ENCODE data around the gene CBFA2T2.
"Not testable (repeated sequence)": the region's sequence is repeated elsewhere in the genome, so short reads cannot be mapped to it uniquely, and the experiment has no call there.

CBFA2T2 gene

DNA sequence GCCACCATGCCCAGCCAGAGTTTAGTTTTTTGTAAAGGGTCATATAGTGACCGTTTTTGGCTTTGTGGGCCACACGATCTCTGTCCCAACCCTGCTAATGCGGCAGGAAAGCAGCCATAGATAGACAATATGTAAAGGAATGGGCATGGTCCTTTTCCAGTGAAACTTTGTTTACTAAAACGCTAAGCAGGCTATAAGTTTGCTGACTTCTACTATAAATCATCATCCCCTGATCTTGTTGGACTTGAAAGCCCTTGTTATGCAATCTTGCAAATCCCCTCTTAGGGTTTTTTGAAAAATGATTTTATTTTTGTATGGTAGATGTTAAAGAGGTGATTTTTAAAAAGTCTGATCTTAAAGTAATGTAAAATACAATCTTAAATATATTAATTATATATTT, 63.6 kb downstream of the CBFA2T2 start:
- Mint-ChIP-seq H3K27me3 (no peaks in the 10 kb centered on the region), H3K4me1 (ENCODE audit: low read depth in 2 of 2) (peaks cover 9 to 13% of the 10 kb centered on the region in 2 donors), H3K27ac (peak overlapping the region; percentile 17 to 97), H3K4me3 (no peak overlapping the region), H3K9me3 (no peaks in the 10 kb centered on the region), H3K36me3 (ENCODE audit: insufficient read depth) (peaks cover 4% of the 10 kb centered on the region)
- ATAC-seq (replicated peaks) (no peak), DNase-seq (no peak)

DNA sequence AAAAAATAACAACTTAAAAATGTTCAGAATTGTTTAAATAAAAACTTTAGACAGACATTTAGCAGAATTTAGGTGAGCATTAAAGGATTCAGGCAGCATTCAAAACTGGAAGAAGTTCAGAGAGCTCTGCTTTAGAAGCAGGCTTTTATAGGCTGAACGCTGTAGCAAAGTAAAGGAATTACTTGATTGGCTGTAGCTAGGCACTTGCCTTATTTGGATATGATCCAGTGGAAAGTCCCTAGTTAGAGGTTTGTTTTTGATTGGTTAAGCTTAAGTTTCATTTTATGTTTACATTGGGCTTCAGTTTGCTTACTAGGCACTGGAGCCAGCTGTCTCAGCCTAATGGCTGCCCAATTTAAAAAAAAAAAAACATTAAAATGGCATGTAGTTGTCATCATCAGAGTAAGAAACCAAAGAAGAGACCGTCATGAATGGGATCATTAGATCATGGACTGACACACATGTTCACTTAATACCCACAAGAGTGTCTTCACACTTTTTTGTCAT, 65.1 kb downstream of the CBFA2T2 start:
- peaks cover 4% of the 10 kb centered on the region for H3K36me3 Mint-ChIP-seq (ENCODE audit: insufficient read depth)
- H3K27ac Mint-ChIP-seq = peak overlapping the region; percentile 97 to 98
- ATAC-seq (replicated peaks) (peak; percentile 96), DNase-seq (peak; percentile 32 to 39 (median 33))
- H3K27me3 Mint-ChIP-seq = no peaks in the 10 kb centered on the region
- no peaks in the 10 kb centered on the region for H3K9me3 Mint-ChIP-seq
- H3K4me1 Mint-ChIP-seq (ENCODE audit: low read depth in 2 of 2) = peaks cover 9 to 13% of the 10 kb centered on the region in 2 donors
- H3K4me3 Mint-ChIP-seq = peak overlapping the region; percentile 64 to 72

- H3K36me3 Mint-ChIP-seq (ENCODE audit: insufficient read depth) = peaks cover 4% of the 10 kb centered on the region
- peak overlapping the region; percentile 64 to 72 for H3K4me3 Mint-ChIP-seq
- H3K27me3 Mint-ChIP-seq = no peaks in the 10 kb centered on the region
Measured at GRCh38 chr20:33555755-33556154, 65.9 kb downstream of the CBFA2T2 start.

DNA sequence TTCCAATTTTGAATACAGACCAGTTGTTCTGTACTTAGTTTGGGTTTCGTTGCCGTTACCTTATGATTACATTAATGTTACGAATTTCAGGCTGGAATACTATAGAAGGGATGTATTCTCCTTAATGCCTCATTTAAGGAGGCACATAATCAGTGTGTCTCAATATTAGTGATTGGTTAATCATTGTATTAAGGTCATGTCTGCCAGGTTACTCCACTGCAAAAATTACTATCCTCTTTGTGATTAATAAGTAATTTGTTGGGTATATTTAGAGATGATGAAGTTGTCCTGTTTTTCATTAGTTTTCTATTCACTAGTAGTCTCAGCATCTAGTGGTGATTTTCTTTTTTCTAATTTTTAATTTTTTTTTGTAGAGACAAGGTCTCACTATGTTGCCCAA, 66.3 kb downstream of the CBFA2T2 start:
- H3K36me3 Mint-ChIP-seq (ENCODE audit: insufficient read depth) = peaks cover 4% of the 10 kb centered on the region
- no peaks in the 10 kb centered on the region for H3K9me3 Mint-ChIP-seq
- H3K4me3 Mint-ChIP-seq = peak overlapping the region in 1 of 2 donors; percentile 64
- ATAC-seq (replicated peaks) (no peak), DNase-seq (no peak)
- no peaks in the 10 kb centered on the region for H3K27me3 Mint-ChIP-seq
- peaks cover 9 to 13% of the 10 kb centered on the region in 2 donors for H3K4me1 Mint-ChIP-seq (ENCODE audit: low read depth in 2 of 2)
- peak overlapping the region; percentile 97 to 98 for H3K27ac Mint-ChIP-seq

More at GRCh38 chr20:33555755-33556154, 65.9 kb downstream of the CBFA2T2 start:
- ATAC-seq (replicated peaks) (no peak), DNase-seq (no peak)
- Mint-ChIP-seq H3K27ac (peak overlapping the region; percentile 97 to 98), H3K9me3 (no peaks in the 10 kb centered on the region), H3K4me1 (ENCODE audit: low read depth in 2 of 2) (peaks cover 9 to 13% of the 10 kb centered on the region in 2 donors)

DNA sequence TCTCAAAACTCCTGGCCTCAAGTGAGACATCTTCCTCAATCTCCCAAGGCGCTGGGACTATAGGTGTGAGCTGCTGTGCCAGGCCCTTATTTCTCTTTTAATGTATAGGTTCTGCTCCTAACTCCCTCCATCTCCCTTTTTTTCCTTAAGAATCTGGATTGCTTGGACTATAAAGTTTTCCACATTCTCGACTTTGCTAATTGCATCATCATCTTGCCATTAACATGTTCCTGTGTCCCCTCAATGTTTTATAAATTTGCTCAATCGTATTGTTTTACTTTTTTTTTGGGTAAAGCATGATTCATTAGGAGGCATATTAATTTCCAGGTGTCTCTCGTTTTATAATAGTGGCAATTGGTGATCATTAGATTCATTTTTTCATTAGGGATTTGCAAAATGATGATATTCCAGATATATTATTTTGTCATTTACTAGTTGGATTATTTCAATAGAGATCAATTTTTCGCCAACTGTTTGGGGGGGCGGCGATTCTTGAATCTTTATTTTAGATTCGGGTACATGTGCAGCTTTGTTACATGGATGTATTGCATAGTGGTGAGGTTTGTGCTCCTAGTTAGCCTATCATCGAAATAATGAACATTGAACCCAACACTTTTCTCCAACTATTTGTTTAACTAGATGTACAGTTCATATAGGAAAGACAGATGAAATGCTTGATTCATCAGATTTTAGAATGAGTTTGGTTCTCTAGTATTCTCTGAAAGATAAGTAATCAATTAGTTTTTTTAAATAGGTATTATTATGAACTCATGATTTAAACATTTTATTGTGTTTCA, 68.7 kb downstream of the CBFA2T2 start:
- Mint-ChIP-seq H3K27me3 (no peaks in the 10 kb centered on the region), H3K27ac (no peak overlapping the region), H3K4me3 (no peak overlapping the region), H3K4me1 (ENCODE audit: low read depth in 2 of 2) (peaks cover 11 to 21% of the 10 kb centered on the region in 2 donors), H3K36me3 (ENCODE audit: insufficient read depth) (peaks cover 4% of the 10 kb centered on the region), H3K9me3 (no peaks in the 10 kb centered on the region)
- no peak for ATAC-seq (replicated peaks)
- no peak for DNase-seq

- ATAC-seq (replicated peaks) (no peak), DNase-seq (no peak)
- Mint-ChIP-seq H3K27ac (no peak overlapping the region), H3K4me1 (ENCODE audit: low read depth in 2 of 2) (peaks cover 11 to 23% of the 10 kb centered on the region in 2 donors), H3K36me3 (ENCODE audit: insufficient read depth) (peaks cover 4% of the 10 kb centered on the region), H3K27me3 (no peaks in the 10 kb centered on the region), H3K9me3 (no peaks in the 10 kb centered on the region), H3K4me3 (no peak overlapping the region)
Measured at GRCh38 chr20:33559212-33559611, 69.3 kb downstream of the CBFA2T2 start.

GRCh38 chr20:33560026-33560425, 70.1 kb downstream of the CBFA2T2 start:
- no peaks in the 10 kb centered on the region for H3K9me3 Mint-ChIP-seq
- DNase-seq (no peak), ATAC-seq (replicated peaks) (no peak)
- H3K27ac Mint-ChIP-seq = peak overlapping the region in 1 of 2 donors; percentile 16
- H3K36me3 Mint-ChIP-seq (ENCODE audit: insufficient read depth) = no peaks in the 10 kb centered on the region
- H3K27me3 Mint-ChIP-seq = no peaks in the 10 kb centered on the region
- H3K4me3 Mint-ChIP-seq = no peak overlapping the region
- peaks cover 13 to 23% of the 10 kb centered on the region in 2 donors for H3K4me1 Mint-ChIP-seq (ENCODE audit: low read depth in 2 of 2)

- H3K4me1 Mint-ChIP-seq (ENCODE audit: low read depth in 2 of 2) = peaks cover 10 to 14% of the 10 kb centered on the region in 2 donors
- H3K9me3 Mint-ChIP-seq; DNase-seq; H3K36me3 Mint-ChIP-seq (ENCODE audit: insufficient read depth); H3K4me3 Mint-ChIP-seq; H3K27ac Mint-ChIP-seq; ATAC-seq (replicated peaks); H3K27me3 Mint-ChIP-seq: not testable (repeated sequence)
Measured at GRCh38 chr20:33561053-33561452, 71.2 kb downstream of the CBFA2T2 start.

DNA sequence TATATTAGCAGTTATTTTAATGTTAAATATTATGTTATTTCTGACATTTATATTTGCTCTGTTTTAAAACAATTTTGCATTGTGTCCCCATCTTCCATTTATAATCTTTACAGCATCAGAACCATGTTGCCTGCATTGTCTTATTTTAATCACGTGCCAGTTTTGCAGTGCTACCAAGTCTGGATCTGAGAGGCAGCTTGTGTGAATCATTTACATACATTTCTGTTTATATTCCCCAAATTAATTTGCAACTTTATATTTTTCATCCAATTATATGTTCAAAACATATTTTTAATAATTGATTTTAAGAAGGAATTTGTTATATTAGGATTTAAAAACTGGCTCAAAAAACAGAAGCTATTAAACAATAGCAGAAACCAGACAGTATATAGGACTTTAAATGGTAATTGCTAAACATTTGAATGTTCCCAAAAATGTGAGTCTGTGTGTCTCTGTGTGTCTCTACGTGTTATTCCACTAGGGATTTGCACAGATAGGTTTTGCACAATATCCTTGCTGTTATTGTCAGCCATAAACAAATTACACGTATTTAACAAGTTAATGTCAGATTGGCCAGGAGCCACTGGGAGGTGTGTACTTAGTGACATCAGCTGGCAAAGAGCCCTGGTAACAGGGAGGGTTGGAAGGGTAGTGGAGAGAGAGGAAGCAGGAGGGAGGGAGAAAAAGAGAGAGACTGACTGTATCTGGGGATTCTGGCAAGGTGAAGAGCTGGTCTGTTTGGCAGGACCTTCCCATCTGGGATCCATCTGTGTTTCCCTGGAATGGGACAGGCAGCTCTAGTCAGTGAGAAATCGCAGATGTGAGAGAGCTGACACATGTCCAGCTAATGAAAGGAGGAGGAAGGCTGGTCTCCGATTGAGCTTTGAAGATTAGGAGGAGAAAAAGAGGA, 72.1 kb downstream of the CBFA2T2 start:
- no peaks in the 10 kb centered on the region for H3K27me3 Mint-ChIP-seq
- no peak overlapping the region for H3K4me3 Mint-ChIP-seq
- H3K27ac Mint-ChIP-seq = peak overlapping the region in 1 of 2 donors; percentile 27
- H3K36me3 Mint-ChIP-seq (ENCODE audit: insufficient read depth) = no peaks in the 10 kb centered on the region
- DNase-seq (no peak), ATAC-seq (replicated peaks) (no peak)
- H3K9me3 Mint-ChIP-seq = no peaks in the 10 kb centered on the region
- peaks cover 10% of the 10 kb centered on the region in 2 donors for H3K4me1 Mint-ChIP-seq (ENCODE audit: low read depth in 2 of 2)

- ATAC-seq (replicated peaks) (no peak), DNase-seq (no peak)
- Mint-ChIP-seq H3K4me1 (ENCODE audit: low read depth in 2 of 2) (peaks cover 13 to 14% of the 10 kb centered on the region in 2 donors), H3K9me3 (no peaks in the 10 kb centered on the region), H3K27ac (peak overlapping the region in 1 of 2 donors; percentile 2), H3K4me3 (no peak overlapping the region), H3K27me3 (no peaks in the 10 kb centered on the region), H3K36me3 (ENCODE audit: insufficient read depth) (no peaks in the 10 kb centered on the region)
Measured at GRCh38 chr20:33563788-33564187, 73.9 kb downstream of the CBFA2T2 start.

DNA sequence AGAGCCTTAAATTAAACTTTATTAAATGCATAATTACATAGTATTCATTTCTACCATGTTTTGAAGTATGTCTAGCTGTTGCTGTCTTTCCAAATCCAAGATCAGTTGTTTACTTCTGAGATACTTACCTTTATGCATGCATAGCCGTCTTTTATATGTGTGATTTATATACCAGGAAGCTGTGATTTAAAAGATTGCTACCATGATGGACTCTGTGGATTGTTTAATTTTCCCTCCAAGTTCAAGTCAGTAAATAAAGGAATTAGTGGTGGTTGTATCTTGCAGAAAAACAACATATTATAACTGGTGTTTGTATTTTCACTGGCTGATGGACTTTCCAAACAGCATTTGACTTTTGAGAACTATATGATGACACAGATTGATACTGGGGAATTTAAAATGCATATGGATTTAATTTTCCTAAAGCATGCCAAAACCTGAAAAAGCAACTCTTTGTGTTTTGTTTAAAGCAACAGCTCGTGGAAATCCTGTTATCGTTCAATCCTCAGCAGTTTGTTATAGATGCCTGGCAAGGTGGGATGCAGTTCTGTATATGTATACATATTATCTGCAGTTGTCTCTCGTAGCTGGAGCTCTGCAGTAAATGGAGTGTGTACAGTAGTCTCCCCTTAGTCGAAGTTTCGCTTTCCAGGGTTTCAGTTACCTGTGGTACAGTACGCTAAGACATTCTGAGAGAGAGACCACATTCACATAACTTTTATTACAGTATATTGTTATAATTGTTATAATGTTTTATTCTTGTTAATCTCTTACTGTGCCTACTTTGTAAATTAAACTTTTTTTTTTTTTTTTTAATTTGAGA, 77.1 kb downstream of the CBFA2T2 start:
- no peaks in the 10 kb centered on the region for H3K9me3 Mint-ChIP-seq
- peaks cover 18 to 37% of the 10 kb centered on the region in 2 donors for H3K4me1 Mint-ChIP-seq (ENCODE audit: low read depth in 2 of 2)

GRCh38 chr20:33567949-33568348, 78.1 kb downstream of the CBFA2T2 start:
- no peaks in the 10 kb centered on the region for H3K9me3 Mint-ChIP-seq
- ATAC-seq (replicated peaks) (no peak), DNase-seq (no peak)
- no peak overlapping the region for H3K27ac Mint-ChIP-seq
- no peaks in the 10 kb centered on the region for H3K27me3 Mint-ChIP-seq
- no peak overlapping the region for H3K4me3 Mint-ChIP-seq
- no peaks in the 10 kb centered on the region for H3K36me3 Mint-ChIP-seq (ENCODE audit: insufficient read depth)
- H3K4me1 Mint-ChIP-seq (ENCODE audit: low read depth in 2 of 2) = peaks cover 14 to 39% of the 10 kb centered on the region in 2 donors

More for the DNA sequence above, 77.1 kb downstream of the CBFA2T2 start:
- no peak overlapping the region for H3K27ac Mint-ChIP-seq
- H3K36me3 Mint-ChIP-seq (ENCODE audit: insufficient read depth) = no peaks in the 10 kb centered on the region
- ATAC-seq (replicated peaks) = no peak
- no peak for DNase-seq
- H3K4me3 Mint-ChIP-seq = no peak overlapping the region
- no peaks in the 10 kb centered on the region for H3K27me3 Mint-ChIP-seq

DNA sequence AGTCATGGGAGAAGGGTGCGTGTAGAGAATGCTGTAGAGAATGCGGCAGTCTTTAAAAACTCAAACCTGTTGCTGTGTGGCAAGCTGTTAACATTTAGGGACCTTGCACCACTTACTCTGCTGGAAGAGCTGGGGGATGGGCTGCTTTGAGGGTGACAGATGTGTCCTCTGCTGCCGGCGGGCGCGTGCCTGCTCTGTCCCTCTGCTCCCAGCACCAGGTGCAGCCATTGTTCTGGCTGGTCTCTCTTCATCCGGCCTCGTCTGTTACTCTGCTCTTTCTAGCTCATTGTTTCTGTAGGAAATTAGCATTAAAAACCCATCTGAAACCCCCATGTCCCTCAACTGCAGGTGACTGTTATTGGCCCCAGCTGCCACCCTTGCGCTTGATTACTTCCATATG, 78.5 kb downstream of the CBFA2T2 start:
- Mint-ChIP-seq H3K27me3 (no peaks in the 10 kb centered on the region), H3K36me3 (ENCODE audit: insufficient read depth) (no peaks in the 10 kb centered on the region), H3K9me3 (no peaks in the 10 kb centered on the region), H3K4me3 (no peak overlapping the region), H3K4me1 (ENCODE audit: low read depth in 2 of 2) (peaks cover 14 to 38% of the 10 kb centered on the region in 2 donors), H3K27ac (peak overlapping the region in 1 of 2 donors; percentile 32)
- DNase-seq = no peak
- no peak for ATAC-seq (replicated peaks)
